ENCODE results near the gene ALG14.

- TF ChIP-seq CTCF (conservative IDR thresholded peaks at IDR 0.05 in 1 of 2, IDR thresholded peaks at IDR 0.05 in 1 of 2; ENCODE audit: extremely low read depth in 1 of 2, insufficient read depth in 1 of 2, low read depth in 1 of 2, low read length in 2 of 2): no peak
- no peak for TF ChIP-seq EZH2 (IDR thresholded peaks at IDR 0.05; ENCODE audit: borderline replicate concordance, low read length)
These were observed 25.4 kb upstream of the ALG14 start for GRCh38 chr1:95098196-95098595.
